NCI-H1105 treated with DMSO at 0.1 percent for 48 hours (cell line): ENCODE measurements around the gene C16orf78.
"Not testable (repeated sequence)": the region's sequence is repeated elsewhere in the genome, so short reads cannot be mapped to it uniquely, and the experiment has no call there.

Source experiments
- DNase-seq: peaks from one replicate; lab custom pipeline; 2025; lab: John Stamatoyannopoulos, UW

C16orf78 gene

GRCh38 chr16:49349446-49350168 is 24.0 kb upstream of the C16orf78 start:
- no peak for DNase-seq

- DNase-seq: peak; percentile 55
These were observed 23.1 kb upstream of the C16orf78 start for GRCh38 chr16:49350265-49351095.

GRCh38 chr16:49351096-49351487 is 22.5 kb upstream of the C16orf78 start:
- no peak for DNase-seq

- peak; percentile 20 for DNase-seq
These were observed 20.7 kb upstream of the C16orf78 start for GRCh38 chr16:49352892-49353291.

- no peak for DNase-seq
These were observed 19.9 kb upstream of the C16orf78 start for GRCh38 chr16:49353680-49354079.

- no peak for DNase-seq
These were observed 19.5 kb upstream of the C16orf78 start for GRCh38 chr16:49354101-49354500.

GRCh38 chr16:49354991-49355390 is 18.6 kb upstream of the C16orf78 start:
- no peak for DNase-seq

- DNase-seq: no peak
These were observed 17.5 kb upstream of the C16orf78 start for GRCh38 chr16:49355933-49356665.

GRCh38 chr16:49356728-49357488 is 16.7 kb upstream of the C16orf78 start:
- DNase-seq: no peak

GRCh38 chr16:49359591-49359990 is 14.0 kb upstream of the C16orf78 start:
- no peak for DNase-seq

- DNase-seq: not testable (repeated sequence)
These were observed 11.9 kb upstream of the C16orf78 start for GRCh38 chr16:49361731-49362130.

GRCh38 chr16:49362230-49362629 is 11.4 kb upstream of the C16orf78 start:
- no peak for DNase-seq

GRCh38 chr16:49365711-49366509 is 7.7 kb upstream of the C16orf78 start:
- no peak for DNase-seq

- DNase-seq: no peak
These were observed 6.9 kb upstream of the C16orf78 start for GRCh38 chr16:49366669-49367068.

- DNase-seq: no peak
These were observed 3.7 kb upstream of the C16orf78 start for GRCh38 chr16:49369651-49370611.

- no peak for DNase-seq
These were observed 2.6 kb downstream of the C16orf78 start for GRCh38 chr16:49376206-49376605.

GRCh38 chr16:49377196-49377755 is 3.7 kb downstream of the C16orf78 start:
- DNase-seq: no peak

GRCh38 chr16:49378238-49378637 is 4.6 kb downstream of the C16orf78 start:
- no peak for DNase-seq

GRCh38 chr16:49378816-49379215 is 5.2 kb downstream of the C16orf78 start:
- no peak for DNase-seq

- DNase-seq: no peak
These were observed 9.3 kb downstream of the C16orf78 start for GRCh38 chr16:49382916-49383315.
